ENCODE data around the gene LIN28B. TPM values are rescaled to one million over a fixed set of nuclear protein-coding genes. Genes with fewer than 3 reads are reported as not detected.

Gene LIN28B, protein sequence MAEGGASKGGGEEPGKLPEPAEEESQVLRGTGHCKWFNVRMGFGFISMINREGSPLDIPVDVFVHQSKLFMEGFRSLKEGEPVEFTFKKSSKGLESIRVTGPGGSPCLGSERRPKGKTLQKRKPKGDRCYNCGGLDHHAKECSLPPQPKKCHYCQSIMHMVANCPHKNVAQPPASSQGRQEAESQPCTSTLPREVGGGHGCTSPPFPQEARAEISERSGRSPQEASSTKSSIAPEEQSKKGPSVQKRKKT
- total RNA-seq (not detected in 2 replicates), polyA plus RNA-seq (not detected in 2 replicates), polyA minus RNA-seq (ENCODE audit: low replicate concordance) (not detected in 2 replicates)
- polyA plus RNA-seq (2012) = not detected in 2 replicates

DNA sequence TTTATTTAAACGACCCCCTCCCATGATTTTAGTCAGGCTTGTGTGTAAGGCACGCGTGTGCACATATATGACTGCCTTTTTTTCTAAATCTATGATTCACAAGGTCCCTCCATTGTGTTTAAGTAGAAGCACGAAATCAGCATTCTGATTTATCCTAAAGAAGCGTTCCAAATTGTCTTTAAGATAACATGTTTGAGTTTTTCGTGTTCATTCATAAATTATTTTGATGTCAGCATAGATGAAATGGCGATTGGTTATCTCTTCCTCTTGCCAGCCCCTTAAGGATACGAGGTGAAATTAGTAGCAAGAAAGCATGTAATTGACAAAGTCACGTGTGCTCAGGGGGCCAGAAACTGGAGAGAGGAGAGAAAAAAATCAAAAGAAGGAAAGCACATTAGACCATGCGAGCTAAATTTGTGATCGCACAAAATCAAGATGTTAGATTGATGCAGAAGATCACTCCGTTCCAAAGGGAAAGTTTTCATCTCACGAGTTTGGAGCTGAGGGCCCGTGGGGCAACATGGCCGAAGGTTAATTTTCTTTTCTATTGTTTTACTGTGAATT is at the start of gene LIN28B:
Gene LIN28B (plus strand): TSS at position 377 of the 564 bp plus-strand sequence. CDS start 144 bp downstream, at position 521.
- Histone ChIP-seq H3K79me2 (ENCODE audit: control insufficient read depth, insufficient read depth, low read length) (no peaks in the 10 kb centered on the region), H2AFZ (ENCODE audit: low read length) (no peak within 1 kb of the TSS), H3K9ac (ENCODE audit: insufficient read depth, low read length) (no peak within 1 kb of the TSS), H4K20me1 (ENCODE audit: control insufficient read depth, extremely low read depth, insufficient read depth, low read length) (no peaks in the 10 kb centered on the region), H3K4me1 (ENCODE audit: control insufficient read depth, extremely low read depth, insufficient read depth, low read length) (no peaks in the 10 kb centered on the region), H3K27ac (ENCODE audit: insufficient read depth, low read length) (no peak within 1 kb of the TSS), H3K9me3 (ENCODE audit: control insufficient read depth, insufficient read depth, low read depth, low read length) (no peaks in the 10 kb centered on the region), H3K27me3 (ENCODE audit: control insufficient read depth, insufficient read depth, low read length) (peaks cover 42% of the 10 kb centered on the region), H3K36me3 (ENCODE audit: control insufficient read depth, insufficient read depth, low read length) (no peaks in the 10 kb centered on the region), H3K4me3 (replicated peaks in 1 of 4; ENCODE audit: control extremely low read depth in 1 of 4, insufficient read depth in 1 of 4, low read depth in 3 of 4, low read length in 4 of 4) (peak within 1 kb of the TSS in 1 of 4 experiments; percentile 19), H3K4me2 (ENCODE audit: extremely low read depth, insufficient read depth, low read length) (no peak within 1 kb of the TSS)
- DNase-seq (ENCODE audit: low read depth in 2 of 2) = no peak
- TF ChIP-seq EZH2 (IDR thresholded peaks at IDR 0.05; ENCODE audit: low read length, missing control alignments) (no peak), CTCF (conservative IDR thresholded peaks at IDR 0.05 in 1 of 2, IDR thresholded peaks at IDR 0.05 in 1 of 2; ENCODE audit: low read depth in 1 of 2, low read length in 2 of 2) (no peak)

GRCh38 chr6:104908031-104908887 is 48.6 kb upstream of the LIN28B start:
- H4K20me1 ChIP-seq (ENCODE audit: control insufficient read depth, extremely low read depth, insufficient read depth, low read length) = no peaks in the 10 kb centered on the region
- no peak for DNase-seq (ENCODE audit: low read depth in 2 of 2)
- no peak overlapping the region for H3K4me3 ChIP-seq (replicated peaks in 1 of 4; ENCODE audit: control extremely low read depth in 1 of 4, insufficient read depth in 1 of 4, low read depth in 3 of 4, low read length in 4 of 4)
- no peaks in the 10 kb centered on the region for H3K27me3 ChIP-seq (ENCODE audit: control insufficient read depth, insufficient read depth, low read length)
- H3K4me2 ChIP-seq (ENCODE audit: extremely low read depth, insufficient read depth, low read length) = no peak overlapping the region
- H2AFZ ChIP-seq (ENCODE audit: low read length) = no peak overlapping the region
- H3K4me1 ChIP-seq (ENCODE audit: control insufficient read depth, extremely low read depth, insufficient read depth, low read length) = no peaks in the 10 kb centered on the region
- no peaks in the 10 kb centered on the region for H3K9me3 ChIP-seq (ENCODE audit: control insufficient read depth, insufficient read depth, low read depth, low read length)
- no peaks in the 10 kb centered on the region for H3K79me2 ChIP-seq (ENCODE audit: control insufficient read depth, insufficient read depth, low read length)
- H3K36me3 ChIP-seq (ENCODE audit: control insufficient read depth, insufficient read depth, low read length) = no peaks in the 10 kb centered on the region
- no peak overlapping the region for H3K9ac ChIP-seq (ENCODE audit: insufficient read depth, low read length)
- TF ChIP-seq EZH2 (IDR thresholded peaks at IDR 0.05; ENCODE audit: low read length, missing control alignments) = no peak
- TF ChIP-seq CTCF (conservative IDR thresholded peaks at IDR 0.05 in 1 of 2, IDR thresholded peaks at IDR 0.05 in 1 of 2; ENCODE audit: low read depth in 1 of 2, low read length in 2 of 2) = no peak
- H3K27ac ChIP-seq (ENCODE audit: insufficient read depth, low read length) = no peak overlapping the region
